Activated naive CD8-positive, alpha-beta T cell treated with anti-CD3 and anti-CD28 coated beads, Interleukin-2, amount 50 U/mL, for 16 hours (primary cell): ENCODE data around the gene RHBDF1.
"Not testable (repeated sequence)": the region's sequence is repeated elsewhere in the genome, so short reads cannot be mapped to it uniquely, and the experiment has no call there.

Experiments used
- DNase-seq: peaks from one replicate; pipeline ENCODE4 v3.0.0-alpha.2; 2020; ENCODE audit warnings: low read depth, low spot score

RHBDF1 gene

GRCh38 chr16:37511-37910 lies 34.9 kb downstream of the RHBDF1 start:
- DNase-seq = no peak

GRCh38 chr16:36336-36984 lies 36.0 kb downstream of the RHBDF1 start:
- DNase-seq = no peak

- no peak for DNase-seq
These were observed 36.6 kb downstream of the RHBDF1 start for GRCh38 chr16:35678-36305.

- no peak for DNase-seq
These were observed 37.3 kb downstream of the RHBDF1 start for GRCh38 chr16:35011-35677.

GRCh38 chr16:34648-34987 lies 37.8 kb downstream of the RHBDF1 start:
- DNase-seq = no peak

- no peak for DNase-seq
These were observed 38.4 kb downstream of the RHBDF1 start for GRCh38 chr16:33877-34647.

- DNase-seq = not testable (repeated sequence)
These were observed 39.1 kb downstream of the RHBDF1 start for GRCh38 chr16:33154-33876.

GRCh38 chr16:30627-31026 lies 41.8 kb downstream of the RHBDF1 start:
- DNase-seq = not testable (repeated sequence)

- DNase-seq = not testable (repeated sequence)
These were observed 46.5 kb downstream of the RHBDF1 start for GRCh38 chr16:25926-26348.

- not testable (repeated sequence) for DNase-seq
These were observed 48.3 kb downstream of the RHBDF1 start for GRCh38 chr16:24151-24550.

GRCh38 chr16:20886-21285 lies 51.5 kb downstream of the RHBDF1 start:
- not testable (repeated sequence) for DNase-seq

- not testable (repeated sequence) for DNase-seq
These were observed 55.2 kb downstream of the RHBDF1 start for GRCh38 chr16:17062-17765.

GRCh38 chr16:10772-11171 lies 61.7 kb downstream of the RHBDF1 start:
- peak; percentile 58 for DNase-seq

GRCh38 chr16:9903-10665 lies 62.3 kb downstream of the RHBDF1 start:
- DNase-seq = no peak
